Measurements from ENCODE around the gene TBC1D22A.

The TBC1D22A gene

GRCh38 chr22:47144076-47144765 is 381.8 kb downstream of the TBC1D22A start:
- no peak for DNase-seq (ENCODE audit: extremely low read depth in 1 of 2, low read depth in 1 of 2)

- no peak for DNase-seq (ENCODE audit: extremely low read depth in 1 of 2, low read depth in 1 of 2)
These were observed 382.5 kb downstream of the TBC1D22A start for GRCh38 chr22:47144791-47145425.

- DNase-seq (ENCODE audit: extremely low read depth in 1 of 2, low read depth in 1 of 2) = no peak
These were observed 383.4 kb downstream of the TBC1D22A start for GRCh38 chr22:47145883-47146282.

- no peak for DNase-seq (ENCODE audit: extremely low read depth in 1 of 2, low read depth in 1 of 2)
These were observed 383.9 kb downstream of the TBC1D22A start for GRCh38 chr22:47146391-47146790.

GRCh38 chr22:47146941-47147340 is 384.5 kb downstream of the TBC1D22A start:
- DNase-seq (ENCODE audit: extremely low read depth in 1 of 2, low read depth in 1 of 2) = no peak

- DNase-seq (ENCODE audit: extremely low read depth in 1 of 2, low read depth in 1 of 2) = no peak
These were observed 385.1 kb downstream of the TBC1D22A start for GRCh38 chr22:47147572-47147971.

GRCh38 chr22:47148510-47148909 is 386.1 kb downstream of the TBC1D22A start:
- no peak for DNase-seq (ENCODE audit: extremely low read depth in 1 of 2, low read depth in 1 of 2)

GRCh38 chr22:47148956-47149728 is 386.7 kb downstream of the TBC1D22A start:
- DNase-seq (ENCODE audit: extremely low read depth in 1 of 2, low read depth in 1 of 2) = no peak

GRCh38 chr22:47149976-47150375 is 387.5 kb downstream of the TBC1D22A start:
- no peak for DNase-seq (ENCODE audit: extremely low read depth in 1 of 2, low read depth in 1 of 2)

GRCh38 chr22:47150426-47150825 is 388.0 kb downstream of the TBC1D22A start:
- DNase-seq (ENCODE audit: extremely low read depth in 1 of 2, low read depth in 1 of 2) = no peak

- no peak for DNase-seq (ENCODE audit: extremely low read depth in 1 of 2, low read depth in 1 of 2)
These were observed 388.6 kb downstream of the TBC1D22A start for GRCh38 chr22:47151064-47151463.

- DNase-seq (ENCODE audit: extremely low read depth in 1 of 2, low read depth in 1 of 2) = no peak
These were observed 389.0 kb downstream of the TBC1D22A start for GRCh38 chr22:47151490-47151889.

- no peak for DNase-seq (ENCODE audit: extremely low read depth in 1 of 2, low read depth in 1 of 2)
These were observed 389.8 kb downstream of the TBC1D22A start for GRCh38 chr22:47152236-47152635.

GRCh38 chr22:47152938-47153337 is 390.5 kb downstream of the TBC1D22A start:
- DNase-seq (ENCODE audit: extremely low read depth in 1 of 2, low read depth in 1 of 2) = no peak

- DNase-seq (ENCODE audit: extremely low read depth in 1 of 2, low read depth in 1 of 2) = no peak
These were observed 391.5 kb downstream of the TBC1D22A start for GRCh38 chr22:47153854-47154525.

GRCh38 chr22:47154621-47155081 is 392.2 kb downstream of the TBC1D22A start:
- DNase-seq (ENCODE audit: extremely low read depth in 1 of 2, low read depth in 1 of 2) = no peak

- no peak for DNase-seq (ENCODE audit: extremely low read depth in 1 of 2, low read depth in 1 of 2)
These were observed 392.9 kb downstream of the TBC1D22A start for GRCh38 chr22:47155131-47155885.

- DNase-seq (ENCODE audit: extremely low read depth in 1 of 2, low read depth in 1 of 2) = no peak
These were observed 393.5 kb downstream of the TBC1D22A start for GRCh38 chr22:47155912-47156311.

- DNase-seq (ENCODE audit: extremely low read depth in 1 of 2, low read depth in 1 of 2) = no peak
These were observed 394.1 kb downstream of the TBC1D22A start for GRCh38 chr22:47156352-47157092.

GRCh38 chr22:47157093-47157420 is 394.6 kb downstream of the TBC1D22A start:
- no peak for DNase-seq (ENCODE audit: extremely low read depth in 1 of 2, low read depth in 1 of 2)
